Measurements from ENCODE around the gene AARS1.
A peak's percentile ranks its signal among the peaks of the same experiment; 100 is the strongest.
"Not testable (repeated sequence)": the region's sequence is repeated elsewhere in the genome, so short reads cannot be mapped to it uniquely, and the experiment has no call there.

The AARS1 gene
- 313 to 425 reads per million in 2 experiments for total RNA-seq

DNA sequence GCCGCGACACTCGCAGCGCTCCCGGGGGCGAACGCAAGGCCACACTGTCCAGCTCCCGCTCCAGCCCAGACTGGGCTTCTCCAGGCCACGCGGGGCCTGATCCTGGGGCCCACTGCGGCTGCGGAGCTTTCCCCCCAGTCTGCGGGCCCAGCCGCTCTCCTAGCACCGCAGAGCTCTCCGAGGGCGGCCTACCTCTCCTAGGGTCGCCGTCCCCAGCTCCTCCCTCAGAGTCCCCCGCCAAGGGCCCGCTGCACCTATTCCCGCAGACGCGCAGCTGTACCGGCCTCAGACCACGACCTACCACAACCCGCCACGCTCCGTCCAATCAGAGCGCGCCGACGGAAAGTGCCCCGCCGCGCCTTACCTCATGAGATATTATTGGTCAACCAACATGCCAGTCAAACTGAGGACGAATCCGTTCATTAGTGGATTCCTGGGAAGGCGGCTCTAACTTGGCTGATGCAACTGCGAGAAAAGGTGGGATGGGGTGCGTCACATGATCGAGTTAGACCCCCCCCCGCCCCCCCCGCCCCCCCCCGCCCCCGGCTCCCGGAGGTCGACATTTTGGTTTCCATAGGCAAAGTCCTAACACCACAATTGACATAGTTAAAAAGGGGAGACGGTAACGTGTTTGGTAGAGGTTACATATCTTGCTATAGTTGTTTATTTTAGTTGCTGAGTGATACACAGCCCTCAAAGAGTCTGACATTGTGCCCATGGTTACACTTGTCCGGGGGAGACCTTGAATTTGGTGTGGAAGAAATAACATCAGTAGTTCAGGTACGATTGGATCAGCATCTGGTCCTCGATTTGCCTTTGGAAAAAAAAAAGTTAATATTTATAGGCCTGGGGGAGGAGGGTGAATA, at the start of gene AARS1:
Gene AARS1, minus strand, starts transcription at position 278 of the 866 bp plus-strand sequence. CDS start 6,743 bp downstream, outside the sequence.
- peak; percentile 92 for DNase-seq (ENCODE audit: low read depth)

DNA sequence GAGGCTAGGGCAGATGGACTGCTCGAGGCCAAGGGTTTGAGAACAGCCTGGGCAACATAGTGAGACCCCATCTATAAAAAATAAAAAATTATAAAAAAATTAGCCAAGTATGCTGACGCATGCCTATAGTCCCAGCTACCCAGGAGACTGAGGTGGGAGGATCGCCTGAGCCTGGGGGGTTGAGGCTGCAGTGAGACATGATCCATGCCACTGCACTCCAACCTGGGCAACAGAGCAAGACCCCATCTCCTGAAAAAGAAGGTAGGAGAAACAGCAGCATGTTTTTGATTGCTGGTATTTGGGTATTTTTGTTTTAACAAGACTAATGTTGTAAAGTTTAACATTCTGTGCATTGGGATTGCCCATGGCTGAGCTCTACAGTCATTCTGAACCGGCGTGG, 48.5 kb upstream of the AARS1 start:
- DNase-seq (ENCODE audit: low read depth): no peak

- not testable (repeated sequence) for DNase-seq (ENCODE audit: low read depth)
Measured at GRCh38 chr16:70332728-70333127, 43.4 kb upstream of the AARS1 start.

DNA sequence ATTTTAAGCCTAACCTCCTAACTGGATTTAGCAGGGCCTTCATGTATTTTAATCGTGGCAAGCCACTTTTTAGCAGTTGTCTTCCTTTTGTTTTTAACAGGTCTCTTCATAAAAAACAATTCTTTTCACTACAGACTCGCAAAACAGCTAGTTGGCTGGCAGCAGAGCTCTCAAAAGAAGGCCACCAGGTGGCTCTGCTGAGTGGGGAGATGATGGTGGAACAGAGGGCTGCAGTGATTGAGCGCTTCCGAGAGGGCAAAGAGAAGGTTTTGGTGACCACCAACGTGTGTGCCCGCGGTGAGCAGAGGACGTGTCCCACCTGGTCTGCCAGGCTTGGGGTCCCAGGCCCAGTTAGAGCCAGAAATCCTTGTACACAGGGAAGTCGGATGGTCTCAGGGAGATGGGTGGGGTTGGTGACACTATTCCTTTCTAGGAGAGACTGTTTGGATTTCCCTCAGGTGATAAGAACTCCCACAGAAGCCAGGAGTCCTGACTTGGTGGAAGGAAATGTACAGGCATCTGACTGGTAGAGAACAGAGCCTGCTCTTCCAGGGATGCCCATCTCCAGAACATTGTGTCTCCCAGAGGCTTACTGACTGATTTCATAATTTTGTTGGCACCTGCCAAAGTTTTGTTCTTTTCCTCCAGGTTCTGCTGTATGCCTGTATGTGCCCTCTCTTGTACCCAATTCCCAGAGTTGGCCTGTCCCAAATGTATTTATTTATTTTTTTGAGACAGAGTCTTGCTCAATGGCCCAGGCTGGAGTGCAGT, 42.5 kb upstream of the AARS1 start:
- DNase-seq (ENCODE audit: low read depth): no peak

DNA sequence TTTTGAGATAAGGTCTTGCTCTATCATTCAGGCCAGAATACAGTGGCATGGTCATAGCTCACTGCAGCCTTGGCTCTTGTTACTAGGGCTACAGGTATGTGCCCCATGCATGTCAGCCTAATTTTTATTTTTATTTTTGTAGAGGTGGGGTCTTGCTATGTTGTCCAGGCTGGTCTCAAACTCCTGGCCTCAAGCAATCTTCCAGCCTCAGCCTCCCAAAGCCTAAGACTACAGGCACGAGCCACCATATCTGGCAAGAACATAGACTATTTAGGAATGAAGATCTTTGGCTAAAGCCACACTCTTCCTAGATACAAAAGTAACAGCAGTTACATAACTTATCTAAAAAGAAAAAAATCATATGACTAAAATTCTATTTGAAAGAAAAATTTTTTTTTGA, 41.8 kb upstream of the AARS1 start:
- DNase-seq (ENCODE audit: low read depth): no peak

GRCh38 chr16:70324998-70325747, 35.9 kb upstream of the AARS1 start:
- no peak for DNase-seq (ENCODE audit: low read depth)

DNA sequence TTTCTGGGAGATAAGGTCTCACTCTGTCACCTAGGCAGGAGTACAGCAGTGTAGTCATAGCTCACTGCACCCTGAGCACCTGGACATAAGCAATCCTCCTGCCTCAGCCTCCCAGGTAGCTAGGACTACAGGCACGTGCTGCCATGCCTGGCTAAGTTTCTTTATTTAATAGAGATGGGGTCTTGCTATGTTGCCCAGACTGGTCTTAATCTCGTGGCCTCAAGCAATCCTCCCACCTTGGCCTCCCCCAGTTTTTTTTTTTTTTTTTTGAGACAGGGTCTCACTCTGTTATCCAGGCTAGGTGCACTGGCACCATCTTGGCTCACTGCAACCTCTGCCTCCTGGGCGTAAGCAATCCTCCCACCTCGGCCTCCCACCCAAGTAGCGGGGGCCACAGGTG, 30.8 kb upstream of the AARS1 start:
- no peak for DNase-seq (ENCODE audit: low read depth)

DNA sequence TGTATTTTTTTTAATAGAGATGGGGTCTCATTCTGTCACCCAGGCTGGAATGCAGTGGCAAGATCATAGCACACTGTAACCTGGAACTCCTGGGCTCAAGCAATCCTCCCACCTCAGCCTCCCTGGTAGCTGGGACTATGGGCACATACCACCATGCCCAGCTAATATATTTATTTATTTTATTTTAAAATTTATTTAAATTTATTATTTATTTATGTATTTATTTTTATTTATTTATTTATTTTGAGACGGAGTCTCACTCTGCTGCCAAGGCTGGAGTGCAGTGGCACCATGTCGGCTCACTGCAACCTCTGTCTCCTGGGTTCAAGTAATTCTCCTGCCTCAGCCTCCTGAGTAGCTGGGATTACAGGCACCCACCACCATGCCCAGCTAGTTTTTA, 18.4 kb upstream of the AARS1 start:
- not testable (repeated sequence) for DNase-seq (ENCODE audit: low read depth)

GRCh38 chr16:70306880-70307279, 17.6 kb upstream of the AARS1 start:
- no peak for DNase-seq (ENCODE audit: low read depth)

DNA sequence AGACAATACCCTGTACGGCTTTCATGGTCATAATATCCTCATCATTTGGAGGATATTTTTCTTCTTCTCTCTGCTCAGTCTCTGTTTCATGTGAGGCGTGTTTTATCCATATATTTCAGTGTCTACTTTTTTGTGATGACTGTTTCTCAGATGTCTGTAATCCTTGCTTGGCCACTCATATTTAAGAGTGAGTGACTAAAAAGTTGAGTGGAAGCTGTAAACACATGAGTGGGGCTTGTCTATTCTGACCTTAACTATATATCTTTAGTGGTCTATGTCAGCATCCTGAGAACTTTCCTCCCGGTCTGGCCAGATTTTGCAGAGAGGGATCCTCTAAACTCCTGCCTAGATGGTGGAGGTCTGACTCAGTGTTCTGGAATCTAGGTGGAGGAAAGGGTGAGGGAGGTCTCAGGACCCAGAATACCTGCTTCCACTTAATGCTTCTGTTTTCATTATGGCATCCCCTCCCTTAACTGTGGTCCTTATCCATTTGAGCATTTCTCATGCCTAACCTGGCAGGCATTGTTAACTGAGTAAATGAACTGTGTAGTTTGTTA, 15.7 kb upstream of the AARS1 start:
- DNase-seq (ENCODE audit: low read depth): no peak

DNA sequence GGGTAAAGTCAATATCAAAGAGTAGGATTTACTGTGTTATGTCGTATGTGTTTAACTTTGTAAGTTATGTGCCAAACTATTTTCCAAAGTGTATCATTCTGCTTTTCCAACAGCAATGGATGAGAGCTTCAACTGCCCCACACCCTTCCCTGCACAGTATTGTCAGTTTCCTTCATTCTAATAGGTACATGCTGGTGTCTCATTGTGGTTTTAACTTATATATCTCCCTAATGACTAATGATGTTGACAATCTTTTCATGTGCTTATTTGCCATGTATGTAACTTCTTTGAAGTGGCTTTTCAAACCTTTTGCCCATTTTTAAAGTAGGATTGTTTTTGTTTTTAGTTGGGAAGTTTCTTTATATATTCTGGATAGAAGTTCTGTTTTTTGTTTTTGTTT, 13.4 kb upstream of the AARS1 start:
- DNase-seq (ENCODE audit: low read depth): no peak

- no peak for DNase-seq (ENCODE audit: low read depth)
Measured at GRCh38 chr16:70301121-70301520, 11.8 kb upstream of the AARS1 start.

GRCh38 chr16:70298988-70299938, 10.0 kb upstream of the AARS1 start, which contains the start of gene DDX19B:
TSS of gene DDX19B (plus strand) at chr16:70299186. CDS start at chr16:70299298, 112 bp downstream.
- DNase-seq (ENCODE audit: low read depth): peak; percentile 39

GRCh38 chr16:70295634-70296033, 6.3 kb upstream of the AARS1 start:
- no peak for DNase-seq (ENCODE audit: low read depth)

DNA sequence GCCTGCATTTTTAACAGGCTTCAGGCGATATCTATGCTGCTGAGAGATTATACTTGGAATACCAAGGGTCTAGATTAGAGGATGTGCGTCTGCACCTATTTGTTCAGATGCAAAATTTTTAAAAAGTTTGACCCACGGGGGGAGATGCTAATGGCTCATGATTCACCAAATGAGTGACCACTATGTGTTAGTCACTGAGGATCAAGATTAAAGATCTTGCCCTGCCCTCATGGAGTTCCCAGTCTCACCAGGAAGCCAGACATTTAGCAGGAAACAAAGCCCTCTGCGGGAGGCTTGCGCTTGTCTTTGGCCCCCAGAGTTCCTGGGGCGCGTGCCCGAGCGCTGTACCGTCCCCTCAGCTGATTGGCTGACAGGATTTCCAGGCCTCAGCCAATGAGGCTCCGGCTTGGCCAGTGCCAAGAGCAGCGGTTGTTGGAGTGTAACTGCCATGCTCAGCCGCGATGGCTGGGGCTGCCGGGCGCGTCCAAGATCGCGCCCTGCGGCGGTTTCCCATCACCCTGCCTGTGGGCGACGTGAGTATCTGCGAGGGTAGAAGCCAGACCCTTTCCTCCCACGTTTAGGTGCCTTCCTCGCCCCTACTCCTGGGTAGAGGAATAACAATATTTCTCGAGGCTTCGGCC, 5.2 kb upstream of the AARS1 start:
- DNase-seq (ENCODE audit: low read depth): no peak

DNA sequence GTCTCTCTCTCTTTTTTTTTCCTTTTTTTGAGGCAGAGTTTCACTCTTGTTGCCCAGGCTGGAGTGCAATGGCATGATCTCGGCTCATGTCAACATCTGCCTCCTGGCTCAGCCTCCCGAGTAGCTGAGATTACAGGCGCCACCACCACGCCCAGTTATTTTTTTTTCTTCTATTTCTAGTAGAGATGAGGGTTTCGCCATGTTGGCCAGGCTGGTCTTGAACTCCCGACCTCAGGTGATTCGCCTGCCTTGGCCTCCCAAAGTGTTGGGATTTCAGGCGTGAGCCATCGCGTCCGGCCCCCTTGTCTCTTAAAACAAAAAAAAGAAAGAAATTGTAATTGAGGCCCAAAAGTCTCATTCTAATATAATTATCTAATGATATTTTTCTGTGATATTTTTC, 2.8 kb upstream of the AARS1 start:
- DNase-seq (ENCODE audit: low read depth): not testable (repeated sequence)

DNA sequence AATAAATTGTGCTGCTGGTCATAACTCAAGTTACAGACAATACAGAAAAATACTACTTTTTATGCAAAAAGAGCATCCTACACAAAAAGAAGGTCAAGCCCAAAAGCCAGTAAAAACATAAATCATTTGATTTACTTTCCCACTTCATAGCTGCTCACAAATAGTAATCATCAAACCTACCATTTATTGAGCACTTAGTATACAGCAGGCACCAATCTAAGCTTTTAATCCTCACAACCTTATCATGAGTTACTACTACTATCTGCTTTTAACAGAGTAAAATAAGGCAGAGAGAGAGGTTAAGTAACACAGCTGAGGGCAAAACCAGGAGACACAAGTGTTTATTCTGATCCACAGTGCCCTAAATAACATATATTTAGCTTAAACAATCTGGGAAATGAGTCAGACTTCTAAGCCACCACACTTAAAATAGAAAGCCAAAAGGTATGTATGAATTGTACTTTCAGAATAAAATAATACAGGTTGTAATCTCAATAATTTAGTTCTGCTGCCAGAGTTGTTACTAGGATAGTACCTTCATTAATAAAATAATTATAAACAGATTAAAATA, 1.7 kb upstream of the AARS1 start:
- DNase-seq (ENCODE audit: low read depth): no peak

GRCh38 chr16:70287304-70287971, 1.9 kb downstream of the AARS1 start:
- DNase-seq (ENCODE audit: low read depth): not testable (repeated sequence)

DNA sequence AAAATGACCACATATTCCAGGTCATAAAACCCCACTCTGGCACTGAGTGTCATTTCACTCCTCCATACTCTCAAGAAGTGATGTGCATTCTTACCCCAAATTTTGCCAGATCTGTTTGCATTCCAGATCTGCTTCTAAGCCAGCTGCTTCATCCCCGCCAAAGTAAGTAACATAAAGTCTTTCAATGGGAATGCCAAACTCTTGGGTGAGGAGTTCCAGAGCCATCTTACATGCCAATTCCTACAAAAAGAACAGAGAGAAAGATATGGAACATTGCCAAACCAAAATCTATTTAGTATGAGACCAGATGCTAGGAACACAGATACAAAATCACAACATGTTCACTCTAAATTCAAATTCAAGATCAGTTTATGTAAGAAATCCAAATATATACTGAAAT, 12.9 kb downstream of the AARS1 start:
- no peak for DNase-seq (ENCODE audit: low read depth)

Measured in T follicular helper cell (primary cell).